Hepatocyte (in vitro differentiated cells): ENCODE data around the gene ZNF37A.
"Not testable (repeated sequence)": the region's sequence is repeated elsewhere in the genome, so short reads cannot be mapped to it uniquely, and the experiment has no call there.

ENCODE experiments used
- CTCF ChIP-seq: fragments of 200-600 bp; sonication (generic); IDR thresholded peaks from 2 replicates; pipeline ENCODE4 v1.5.1; 2016; ENCODE audit warnings: antibody characterized with exemption, mild to moderate bottlenecking; ENCODE audit not compliant: poor library complexity
- EZH2 ChIP-seq: fragments of 200-600 bp; sonication (generic); IDR thresholded peaks from 2 replicates; pipeline ENCODE4 v1.6.1; 2016; ENCODE audit warnings: antibody characterized with exemption, mild to moderate bottlenecking, borderline replicate concordance
- EZH2phosphoT487 ChIP-seq: fragments of 200-600 bp; sonication (generic); IDR thresholded peaks from one replicate; pipeline ENCODE4 v1.6.1; 2018; ENCODE audit warnings: antibody characterized with exemption, mild to moderate bottlenecking, low read depth, moderate library complexity; ENCODE audit not compliant: unreplicated experiment, severe bottlenecking

- not testable (repeated sequence) for TF ChIP-seq CTCF, EZH2, EZH2phosphoT487
These were observed 819 bp upstream of the ZNF37A start for GRCh38 chr10:38093318-38093717.
